ENCODE measurements around the gene RASAL2.

- TF ChIP-seq, protein P1, sequence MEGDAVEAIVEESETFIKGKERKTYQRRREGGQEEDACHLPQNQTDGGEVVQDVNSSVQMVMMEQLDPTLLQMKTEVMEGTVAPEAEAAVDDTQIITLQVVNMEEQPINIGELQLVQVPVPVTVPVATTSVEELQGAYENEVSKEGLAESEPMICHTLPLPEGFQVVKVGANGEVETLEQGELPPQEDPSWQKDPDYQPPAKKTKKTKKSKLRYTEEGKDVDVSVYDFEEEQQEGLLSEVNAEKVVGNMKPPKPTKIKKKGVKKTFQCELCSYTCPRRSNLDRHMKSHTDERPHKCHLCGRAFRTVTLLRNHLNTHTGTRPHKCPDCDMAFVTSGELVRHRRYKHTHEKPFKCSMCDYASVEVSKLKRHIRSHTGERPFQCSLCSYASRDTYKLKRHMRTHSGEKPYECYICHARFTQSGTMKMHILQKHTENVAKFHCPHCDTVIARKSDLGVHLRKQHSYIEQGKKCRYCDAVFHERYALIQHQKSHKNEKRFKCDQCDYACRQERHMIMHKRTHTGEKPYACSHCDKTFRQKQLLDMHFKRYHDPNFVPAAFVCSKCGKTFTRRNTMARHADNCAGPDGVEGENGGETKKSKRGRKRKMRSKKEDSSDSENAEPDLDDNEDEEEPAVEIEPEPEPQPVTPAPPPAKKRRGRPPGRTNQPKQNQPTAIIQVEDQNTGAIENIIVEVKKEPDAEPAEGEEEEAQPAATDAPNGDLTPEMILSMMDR (conservative IDR thresholded peaks at IDR 0.05; ENCODE audit: low read depth in 2 of 2) = no peak
- no peak for TF ChIP-seq CREB1 (CRISPR knock-in tag; IDR thresholded peaks at IDR 0.05; ENCODE audit: low read depth)
- no peak for TF ChIP-seq NANOG (IDR thresholded peaks at IDR 0.05; ENCODE audit: borderline replicate concordance)
- no peak for TF ChIP-seq POLR2AphosphoS5 (IDR thresholded peaks at IDR 0.05; ENCODE audit: low read depth)
- no peak for TF ChIP-seq EZH2 (IDR thresholded peaks at IDR 0.05; ENCODE audit: low read depth, unreplicated experiment)
These were observed 277.3 kb downstream of the RASAL2 start for GRCh38 chr1:178371235-178371634.

All from GM23338 (cell line).